Fibroblast of the aortic adventitia (primary cell): ENCODE results near the gene PODNL1. TPM values are rescaled to one million over a fixed set of nuclear protein-coding genes. Genes with fewer than 3 reads are reported as not detected.
A peak's percentile ranks its signal among the peaks of the same experiment; 100 is the strongest.

Experiments used
- DNase-seq: peaks from one replicate; pipeline ENCODE4 v3.0.0-alpha.2; 2010; ENCODE audit warnings: low read depth
- H3K4me3 ChIP-seq: 2 replicates; pipeline ENCODE4 v1.5.1; 2011; ENCODE audit warnings: low read depth, mild to moderate bottlenecking, control low read depth, low read length, moderate library complexity
- total RNA-seq: library from RNA; depleted of rRNA; stranded (reverse); fragments of >200 nt; gene quantifications from 2 replicates; pipeline ENCODE4 v1.2.3, GENCODE V29; 2012; ENCODE audit warnings: low replicate concordance
- TF ChIP-seq, protein P1 (sequence below): IDR thresholded peaks from 2 replicates; pipeline ENCODE4 v1.5.1; 2011; ENCODE audit warnings: mild to moderate bottlenecking, low read length, control low read depth, inconsistent platforms; ENCODE audit not compliant: insufficient read depth

Gene PODNL1
- total RNA-seq, 1 donor: 0.90 TPM

DNA sequence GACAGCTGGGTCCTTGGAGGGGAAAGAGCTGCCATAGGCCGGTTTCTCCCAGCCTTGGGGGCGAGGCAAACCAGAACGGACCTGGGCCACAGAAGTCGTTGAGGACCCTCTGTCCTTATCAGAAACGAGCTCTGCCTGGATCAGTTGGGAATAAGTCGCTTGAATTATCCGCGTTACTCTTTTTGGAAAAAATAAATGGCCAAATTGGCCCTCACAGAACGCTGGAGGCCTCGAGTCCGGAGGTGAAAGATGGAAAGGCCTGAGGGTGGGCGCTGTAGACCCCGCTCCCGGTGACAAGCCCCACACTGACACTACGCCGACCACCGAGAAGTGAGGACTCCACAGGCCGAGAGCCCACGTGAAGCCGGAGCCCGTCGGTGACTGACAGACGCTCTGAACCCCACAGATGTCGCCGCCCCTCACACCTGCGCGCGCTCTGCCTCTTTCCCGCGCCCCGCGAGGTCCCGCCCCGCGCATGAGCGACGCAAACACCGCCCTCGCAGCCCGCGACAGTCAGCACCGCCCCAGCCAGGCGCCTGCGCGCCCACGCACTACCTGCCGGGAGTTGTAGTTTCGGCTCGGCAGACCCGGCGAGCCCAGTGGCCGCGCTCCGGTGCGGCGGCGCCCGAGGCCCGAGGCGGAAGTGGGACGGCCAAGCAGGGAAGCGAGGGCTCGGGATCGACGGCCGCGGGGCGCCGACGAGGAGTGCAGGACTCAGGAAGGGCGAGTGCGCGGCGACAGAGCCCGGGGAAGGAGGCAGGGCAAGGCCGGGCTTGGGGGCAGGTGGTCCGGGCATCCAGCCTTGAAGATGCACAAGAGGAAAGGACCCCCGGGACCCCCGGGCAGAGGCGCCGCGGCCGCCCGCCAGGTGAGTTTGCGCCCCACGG, 32.3 kb downstream of the PODNL1 start, which contains the start of the genes BRME1 and CC2D1A:
TSS of gene BRME1 (minus strand) at position 484 of the 887 bp plus-strand sequence. CDS start 1,225 bp downstream, outside the sequence.
TSS of gene CC2D1A (plus strand) at position 568 of the 887 bp plus-strand sequence. CDS start at position 809, 241 bp downstream.
- peak within 1 kb of the TSS; percentile 95 for H3K4me3 ChIP-seq
- peak; percentile 75 for DNase-seq
- TF ChIP-seq, protein P1, sequence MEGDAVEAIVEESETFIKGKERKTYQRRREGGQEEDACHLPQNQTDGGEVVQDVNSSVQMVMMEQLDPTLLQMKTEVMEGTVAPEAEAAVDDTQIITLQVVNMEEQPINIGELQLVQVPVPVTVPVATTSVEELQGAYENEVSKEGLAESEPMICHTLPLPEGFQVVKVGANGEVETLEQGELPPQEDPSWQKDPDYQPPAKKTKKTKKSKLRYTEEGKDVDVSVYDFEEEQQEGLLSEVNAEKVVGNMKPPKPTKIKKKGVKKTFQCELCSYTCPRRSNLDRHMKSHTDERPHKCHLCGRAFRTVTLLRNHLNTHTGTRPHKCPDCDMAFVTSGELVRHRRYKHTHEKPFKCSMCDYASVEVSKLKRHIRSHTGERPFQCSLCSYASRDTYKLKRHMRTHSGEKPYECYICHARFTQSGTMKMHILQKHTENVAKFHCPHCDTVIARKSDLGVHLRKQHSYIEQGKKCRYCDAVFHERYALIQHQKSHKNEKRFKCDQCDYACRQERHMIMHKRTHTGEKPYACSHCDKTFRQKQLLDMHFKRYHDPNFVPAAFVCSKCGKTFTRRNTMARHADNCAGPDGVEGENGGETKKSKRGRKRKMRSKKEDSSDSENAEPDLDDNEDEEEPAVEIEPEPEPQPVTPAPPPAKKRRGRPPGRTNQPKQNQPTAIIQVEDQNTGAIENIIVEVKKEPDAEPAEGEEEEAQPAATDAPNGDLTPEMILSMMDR: no peak

DNA sequence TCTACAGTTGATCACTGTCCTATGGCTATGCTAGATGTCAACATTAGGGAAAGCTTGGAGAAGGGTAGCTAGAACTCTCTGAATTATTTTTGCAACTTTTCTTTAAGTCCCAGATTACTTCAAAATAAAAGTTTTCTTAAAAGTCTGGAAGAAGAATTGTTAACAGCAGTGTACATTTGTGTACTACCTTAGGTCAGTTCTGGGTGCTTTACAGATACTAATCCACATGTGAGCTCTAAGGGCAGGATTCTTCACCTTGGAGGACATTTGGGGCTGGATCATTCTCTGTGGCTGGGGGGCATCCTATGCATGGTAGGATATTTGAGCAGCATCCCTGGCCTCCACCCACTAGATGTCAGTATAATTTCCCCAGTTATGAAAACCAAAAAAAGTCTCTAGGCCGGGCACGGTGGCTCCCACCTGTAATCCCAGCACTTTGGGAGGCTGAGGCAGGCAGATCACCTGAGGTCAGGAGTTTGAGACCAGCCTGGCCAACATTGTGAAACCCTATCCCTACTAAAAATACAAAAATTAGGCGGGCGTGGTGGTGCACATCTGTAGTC, 35.1 kb downstream of the PODNL1 start:
- no peak for DNase-seq
- TF ChIP-seq, protein P1: peak; percentile 17
- H3K4me3 ChIP-seq: no peak overlapping the region

DNA sequence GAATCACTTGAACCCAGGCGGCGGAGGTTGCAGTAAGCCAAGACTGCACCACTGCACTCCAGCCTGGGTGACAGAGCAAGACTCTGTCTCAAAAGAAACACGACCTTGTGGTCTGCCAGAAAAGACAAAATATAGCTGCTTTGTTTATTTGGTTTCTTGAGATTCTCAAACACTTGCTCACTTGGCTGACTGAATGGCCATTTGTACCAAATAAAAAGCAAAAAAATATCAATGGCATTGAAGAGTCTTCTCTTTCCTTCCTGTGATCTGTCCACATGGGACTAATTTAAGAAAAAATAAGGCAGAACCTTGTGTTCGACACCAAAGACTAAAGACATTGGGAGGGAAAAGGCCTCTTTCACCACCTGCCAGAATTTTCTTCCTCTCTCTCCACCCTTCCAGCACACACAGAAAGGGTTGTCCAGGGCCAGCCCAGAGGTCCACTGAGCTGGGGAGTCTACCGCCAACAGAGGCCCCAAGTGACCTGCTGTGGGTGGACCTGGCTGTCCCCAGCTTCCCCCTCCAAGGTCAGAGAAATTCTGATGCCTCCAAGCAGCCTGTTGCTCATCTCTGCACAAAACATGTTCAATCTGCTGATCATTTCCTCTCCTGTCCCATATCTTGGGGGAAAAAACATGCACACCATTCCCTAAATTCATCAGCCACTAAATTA, 38.2 kb downstream of the PODNL1 start:
- H3K4me3 ChIP-seq: no peak overlapping the region
- TF ChIP-seq, protein P1: no peak
- DNase-seq: no peak

DNA sequence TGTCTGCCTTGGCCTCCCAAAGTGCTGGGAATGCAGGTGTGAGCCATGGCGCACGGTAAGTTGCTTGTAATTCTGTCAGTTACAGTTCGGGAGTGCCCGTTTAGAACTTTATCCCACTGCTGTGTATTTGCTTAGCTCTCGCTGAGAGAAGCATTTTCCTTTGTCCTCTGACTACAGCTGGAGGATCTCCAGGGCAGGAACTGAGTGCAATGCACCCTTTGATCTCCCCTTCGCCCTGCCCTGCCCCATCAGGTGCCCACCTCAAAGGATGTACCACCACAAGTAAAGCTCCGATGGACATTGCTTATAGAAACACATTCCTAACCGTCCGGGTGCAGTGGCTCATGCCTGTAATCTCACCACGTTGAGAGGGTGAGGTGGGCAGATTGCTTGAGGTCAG, 38.8 kb downstream of the PODNL1 start:
- TF ChIP-seq, protein P1: no peak
- no peak for DNase-seq
- no peak overlapping the region for H3K4me3 ChIP-seq

DNA sequence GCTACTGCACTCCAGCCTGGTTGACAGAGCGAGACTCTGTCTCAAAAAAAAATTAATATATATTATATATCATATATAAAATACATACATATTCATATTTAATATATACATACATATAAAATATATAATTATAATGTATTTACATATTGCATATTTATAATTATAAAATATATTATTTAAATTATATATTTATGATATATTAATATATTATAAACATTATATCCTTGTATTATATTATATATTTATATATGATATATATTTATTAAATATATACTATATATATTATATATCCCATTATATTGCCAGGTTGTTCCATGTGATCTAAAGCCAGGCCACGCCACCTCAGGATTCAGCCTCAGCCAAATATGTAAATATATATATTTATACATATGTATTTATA, 42.0 kb downstream of the PODNL1 start:
- H3K4me3 ChIP-seq: no peak overlapping the region
- TF ChIP-seq, protein P1: no peak
- no peak for DNase-seq

DNA sequence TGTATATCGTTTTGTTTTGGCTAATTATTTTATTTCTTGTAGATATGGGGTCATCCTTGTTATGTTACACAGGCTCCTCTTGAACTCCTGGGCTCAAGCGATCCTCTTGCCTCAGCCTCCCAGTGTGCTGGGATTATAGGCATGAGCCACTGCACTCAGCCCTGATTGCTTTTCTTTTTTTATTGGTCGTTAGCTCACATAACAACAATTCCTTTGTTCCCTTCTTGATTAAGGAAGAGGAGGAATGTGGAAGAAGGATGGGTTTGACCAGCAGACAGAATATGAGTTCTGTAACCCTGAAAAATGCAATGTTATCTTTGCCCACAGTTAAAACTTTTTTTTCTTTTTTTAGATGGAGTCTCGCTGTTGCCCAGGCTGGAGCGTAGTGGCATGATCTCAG, 43.7 kb downstream of the PODNL1 start:
- no peak overlapping the region for H3K4me3 ChIP-seq
- TF ChIP-seq, protein P1: no peak
- DNase-seq: no peak
